ENCODE data around the gene MRPS27.

The MRPS27 gene

DNA sequence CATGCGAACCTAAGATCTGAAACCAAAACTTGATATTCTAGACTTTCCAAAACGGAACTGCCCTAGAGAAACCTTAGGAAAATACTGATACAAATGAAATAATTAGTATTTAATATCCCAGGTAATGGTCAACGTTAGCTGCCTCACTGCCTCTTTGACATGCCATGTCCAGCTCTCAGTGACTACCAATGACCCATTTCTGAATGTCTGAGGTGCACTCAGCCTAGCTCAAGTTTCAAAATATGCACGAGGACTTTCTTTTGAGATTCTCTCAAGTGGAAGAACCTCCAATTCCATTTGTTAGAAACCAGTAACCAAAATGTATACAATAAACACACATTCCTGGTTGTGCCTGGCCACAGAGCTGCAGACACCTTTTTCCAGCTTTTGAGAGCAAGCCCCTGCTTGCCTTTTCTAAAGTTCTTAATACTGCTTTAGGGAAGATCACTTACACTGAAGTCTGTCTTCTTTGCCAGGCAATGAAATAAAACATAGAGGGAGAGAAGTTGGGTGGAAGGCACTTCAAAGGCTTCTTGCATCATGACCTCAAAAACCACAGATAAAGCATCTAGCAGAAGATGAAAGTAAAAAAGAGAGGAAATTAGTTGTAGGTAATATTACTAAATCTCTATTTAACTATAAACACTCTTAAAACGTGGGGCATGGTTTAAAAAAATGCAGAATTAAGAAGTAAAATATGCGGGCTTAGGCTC, 87.9 kb downstream of the MRPS27 start:
- DNase-seq (ENCODE audit: low spot score) = peak; percentile 64

DNA sequence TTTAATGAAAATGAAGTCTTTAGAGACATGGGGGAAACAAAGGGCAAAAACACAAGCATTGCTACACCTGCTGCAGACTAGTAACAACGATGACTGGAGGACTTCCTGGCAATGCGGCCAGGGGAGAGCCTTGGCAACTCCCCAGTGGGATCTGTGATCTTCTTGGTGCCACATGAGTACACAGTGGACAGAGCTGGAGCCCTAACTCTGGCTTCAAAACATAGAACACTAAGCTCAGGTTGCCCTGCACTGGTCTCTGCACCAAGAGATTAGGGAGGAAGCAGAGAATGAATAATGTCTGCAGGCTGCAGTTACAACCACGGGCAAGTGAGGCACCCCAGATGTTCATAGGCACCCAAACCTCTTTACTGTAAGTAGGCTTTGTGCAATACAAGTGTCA, 91.1 kb downstream of the MRPS27 start:
- no peak for DNase-seq (ENCODE audit: low spot score)

DNA sequence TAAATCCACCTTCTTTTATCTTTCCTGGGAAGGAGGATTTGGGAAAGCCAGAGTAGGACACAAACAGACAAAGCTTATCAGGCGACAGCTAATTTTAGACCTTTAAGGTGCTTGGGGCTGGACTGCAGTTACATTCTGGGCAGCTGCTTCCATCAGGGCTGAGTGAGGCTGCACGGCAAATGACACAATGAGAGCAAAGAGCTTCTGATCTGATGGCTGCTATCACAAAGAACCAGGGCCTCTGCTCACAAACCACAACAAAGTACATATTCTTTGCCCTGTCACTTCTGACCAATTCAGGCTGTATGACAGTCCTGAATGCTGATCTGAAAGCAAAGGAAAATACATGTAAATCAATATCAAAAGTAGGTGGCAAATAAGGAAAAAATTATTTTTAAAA, 93.1 kb downstream of the MRPS27 start:
- DNase-seq (ENCODE audit: low spot score) = no peak

DNA sequence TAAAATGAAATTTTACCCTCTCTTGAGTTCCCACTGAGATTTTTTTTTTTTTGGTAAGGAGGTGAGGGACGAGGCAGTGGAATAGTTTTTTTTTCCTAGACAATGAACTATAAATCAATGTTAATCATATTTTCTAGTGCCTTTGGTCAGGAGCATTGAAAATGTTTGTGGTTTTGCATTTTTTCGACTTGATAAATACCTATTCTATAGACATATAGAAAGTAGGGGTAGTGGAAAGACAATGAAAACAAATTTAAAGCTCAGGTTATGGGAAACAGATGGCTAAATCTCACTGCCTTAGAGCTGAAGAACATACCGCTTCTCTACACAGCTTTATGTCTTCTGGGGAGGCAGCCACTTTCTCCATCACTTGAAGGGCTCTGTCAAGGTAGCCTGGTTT, 94.3 kb downstream of the MRPS27 start:
- no peak for DNase-seq (ENCODE audit: low spot score)

DNA sequence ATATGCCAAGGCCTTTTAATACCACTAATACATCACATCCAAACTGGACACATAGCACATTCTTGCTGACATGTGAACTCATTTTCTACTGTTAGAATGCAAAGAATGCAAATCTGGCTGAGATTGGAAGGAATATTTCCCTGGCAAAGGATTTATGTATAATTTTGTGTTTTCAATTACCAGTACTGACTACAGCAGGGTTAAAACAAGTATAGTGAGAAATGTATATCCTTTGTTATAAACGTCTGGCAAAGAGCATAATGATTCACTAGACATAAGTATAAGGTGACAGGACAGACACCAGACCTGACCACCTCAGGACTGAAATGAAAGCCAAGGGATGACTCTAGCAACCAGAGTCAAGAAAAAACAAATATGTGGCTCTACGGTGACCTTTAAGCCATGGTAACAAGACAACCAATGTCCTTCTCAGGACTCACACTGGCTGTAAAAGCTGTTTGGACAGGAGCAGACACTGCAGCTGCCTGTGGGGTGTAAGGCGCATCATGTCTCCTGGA, 95.0 kb downstream of the MRPS27 start:
- DNase-seq (ENCODE audit: low spot score) = no peak

DNA sequence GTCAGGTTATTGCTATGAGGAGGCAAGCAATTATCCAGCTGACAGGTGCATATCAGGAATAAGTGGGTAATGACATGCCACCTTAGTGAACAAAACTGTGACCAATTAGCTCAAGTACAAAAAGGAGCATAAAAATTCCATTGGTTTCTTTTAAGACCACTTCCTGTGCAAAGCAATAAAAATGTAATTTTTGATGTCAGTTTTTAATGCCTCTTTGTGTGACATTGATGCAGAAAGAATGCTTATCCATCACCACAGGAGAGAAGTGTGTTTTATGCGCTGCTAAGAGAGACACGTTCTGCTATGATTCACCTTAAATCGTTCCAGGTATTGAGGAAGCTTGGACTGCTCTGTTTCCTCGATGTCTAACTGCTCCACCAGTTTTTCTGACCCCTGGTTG, 96.7 kb downstream of the MRPS27 start:
- no peak for DNase-seq (ENCODE audit: low spot score)

DNA sequence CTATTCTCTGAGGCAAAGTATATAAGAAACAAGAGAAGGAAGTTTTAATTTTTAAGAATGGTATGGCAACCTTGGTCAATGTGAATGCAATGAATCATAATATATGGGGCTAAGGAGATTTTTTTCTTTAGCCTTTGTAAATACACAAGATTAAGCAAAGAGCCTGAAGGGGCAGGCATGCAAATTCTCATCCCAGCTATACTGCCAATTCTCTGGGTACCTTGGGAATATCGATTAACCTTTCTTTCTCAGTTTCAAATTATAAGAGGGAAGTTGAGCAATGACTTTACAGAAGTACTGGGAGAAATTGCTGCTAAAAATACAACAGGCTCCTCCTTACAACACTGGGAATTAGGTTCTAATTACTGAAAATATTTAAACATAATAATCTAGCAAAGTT, 97.5 kb downstream of the MRPS27 start:
- no peak for DNase-seq (ENCODE audit: low spot score)

DNA sequence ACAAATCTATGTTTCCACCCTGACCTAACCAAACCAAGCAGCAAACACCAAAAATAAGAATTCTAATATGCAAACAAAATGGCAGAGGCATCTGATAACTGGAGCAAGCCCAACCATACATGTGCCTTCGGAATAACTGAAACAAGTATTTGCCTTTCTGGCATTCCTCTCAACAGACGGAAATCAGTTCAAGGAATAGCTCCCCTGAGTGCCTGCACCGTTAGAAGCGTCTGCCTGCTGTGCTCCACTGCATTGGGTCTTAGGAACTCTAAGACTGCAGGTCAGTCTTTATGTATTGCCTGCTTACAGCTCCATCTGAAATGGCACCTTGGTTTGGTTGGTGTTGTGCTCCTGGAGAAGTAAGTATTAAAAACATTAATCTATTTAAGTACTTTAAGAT, 98.5 kb downstream of the MRPS27 start:
- DNase-seq (ENCODE audit: low spot score) = no peak

DNA sequence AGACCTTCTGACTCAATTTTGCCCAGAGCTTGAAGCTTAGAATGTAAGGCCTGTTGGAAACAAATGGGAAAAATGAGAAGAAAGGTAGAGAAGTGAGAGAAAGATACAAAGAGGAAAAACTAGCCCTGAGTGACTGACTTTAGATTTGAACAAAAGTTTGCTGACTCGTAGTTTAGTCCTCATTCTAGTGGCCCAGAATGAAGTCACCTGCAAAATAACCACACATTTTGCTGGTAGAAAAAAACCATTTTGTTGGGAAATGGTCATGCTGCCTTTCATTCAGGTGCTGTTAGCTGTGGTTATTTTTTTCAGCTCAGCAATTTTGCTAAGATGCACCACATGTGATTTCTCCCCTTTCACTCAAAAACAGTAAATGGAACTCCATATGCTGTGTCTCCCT, 98.9 kb downstream of the MRPS27 start:
- no peak for DNase-seq (ENCODE audit: low spot score)

DNA sequence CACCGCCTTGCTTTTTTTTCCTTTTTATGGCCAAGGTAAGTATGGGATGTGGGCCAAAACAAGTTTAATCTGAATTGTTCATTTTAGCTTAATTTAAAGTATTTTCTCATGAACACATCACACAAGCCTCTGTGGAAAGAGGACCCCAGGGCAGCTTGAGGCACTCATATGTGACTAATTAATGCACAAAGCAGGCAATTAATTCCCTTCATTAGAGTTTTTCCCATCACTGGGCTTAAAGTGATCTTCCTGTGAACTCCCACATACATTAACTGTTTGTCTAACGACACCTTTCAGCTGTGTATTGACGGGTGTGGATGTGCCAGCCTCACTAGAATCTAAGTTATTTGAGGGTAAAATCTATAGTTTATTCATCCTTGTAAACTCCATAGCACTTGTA, 103.3 kb downstream of the MRPS27 start:
- DNase-seq (ENCODE audit: low spot score) = no peak

DNA sequence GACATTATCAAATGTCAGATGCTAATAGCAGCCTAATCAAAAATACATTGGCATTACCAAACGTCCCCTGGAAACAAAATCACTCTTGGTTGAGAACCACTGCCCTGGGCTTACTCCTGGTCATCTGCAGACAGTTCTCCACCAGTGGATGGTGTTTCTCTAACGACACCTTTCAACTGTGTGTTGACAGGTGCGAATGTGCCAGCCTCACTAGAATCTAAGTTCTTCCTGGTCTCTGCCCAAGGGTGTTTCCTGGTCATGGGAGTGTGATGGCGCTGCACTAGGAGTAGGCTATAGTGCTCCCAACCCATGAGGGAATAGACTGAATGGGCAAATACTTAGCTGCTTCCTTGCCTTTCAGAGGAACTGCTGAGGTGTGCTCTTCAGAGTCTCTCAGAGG, 105.9 kb downstream of the MRPS27 start:
- no peak for DNase-seq (ENCODE audit: low spot score)

DNA sequence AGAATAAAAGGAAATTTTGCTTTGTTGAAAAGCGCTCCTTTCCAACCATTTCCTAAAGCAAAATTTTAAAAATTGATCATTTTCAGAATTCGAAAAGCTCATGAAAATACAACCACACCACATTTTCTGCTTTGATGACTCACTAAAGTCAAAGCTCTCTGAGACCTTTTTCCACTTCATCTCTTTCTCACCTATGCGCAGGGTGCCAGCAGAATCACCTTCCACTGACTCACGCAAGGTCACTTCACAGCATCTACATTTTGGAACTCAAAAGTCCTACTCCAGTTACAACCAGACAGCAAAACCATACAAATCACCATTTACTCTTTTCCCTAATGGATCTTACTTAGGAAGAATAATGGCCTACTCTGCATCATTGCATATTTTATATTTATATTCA, 106.6 kb downstream of the MRPS27 start:
- no peak for DNase-seq (ENCODE audit: low spot score)

DNA sequence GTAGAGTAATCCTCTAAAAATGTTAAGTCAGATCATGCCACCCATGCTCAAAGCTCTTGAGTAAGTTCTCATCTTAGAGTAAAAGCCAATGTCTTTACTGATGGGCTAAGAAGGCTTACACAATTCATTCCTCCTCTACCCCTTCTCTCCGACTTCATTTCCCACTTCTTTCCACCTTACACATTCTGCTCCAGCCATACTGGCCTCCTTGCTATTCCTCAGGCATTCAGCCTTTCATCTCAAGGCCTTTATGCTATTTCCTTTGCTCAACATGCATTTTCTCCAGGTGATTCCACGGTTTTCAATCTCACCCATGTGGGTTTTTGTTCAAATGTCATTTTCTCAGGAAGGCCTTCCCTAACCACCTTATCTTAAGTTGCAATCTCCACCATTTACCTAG, 107.9 kb downstream of the MRPS27 start:
- DNase-seq (ENCODE audit: low spot score) = no peak

DNA sequence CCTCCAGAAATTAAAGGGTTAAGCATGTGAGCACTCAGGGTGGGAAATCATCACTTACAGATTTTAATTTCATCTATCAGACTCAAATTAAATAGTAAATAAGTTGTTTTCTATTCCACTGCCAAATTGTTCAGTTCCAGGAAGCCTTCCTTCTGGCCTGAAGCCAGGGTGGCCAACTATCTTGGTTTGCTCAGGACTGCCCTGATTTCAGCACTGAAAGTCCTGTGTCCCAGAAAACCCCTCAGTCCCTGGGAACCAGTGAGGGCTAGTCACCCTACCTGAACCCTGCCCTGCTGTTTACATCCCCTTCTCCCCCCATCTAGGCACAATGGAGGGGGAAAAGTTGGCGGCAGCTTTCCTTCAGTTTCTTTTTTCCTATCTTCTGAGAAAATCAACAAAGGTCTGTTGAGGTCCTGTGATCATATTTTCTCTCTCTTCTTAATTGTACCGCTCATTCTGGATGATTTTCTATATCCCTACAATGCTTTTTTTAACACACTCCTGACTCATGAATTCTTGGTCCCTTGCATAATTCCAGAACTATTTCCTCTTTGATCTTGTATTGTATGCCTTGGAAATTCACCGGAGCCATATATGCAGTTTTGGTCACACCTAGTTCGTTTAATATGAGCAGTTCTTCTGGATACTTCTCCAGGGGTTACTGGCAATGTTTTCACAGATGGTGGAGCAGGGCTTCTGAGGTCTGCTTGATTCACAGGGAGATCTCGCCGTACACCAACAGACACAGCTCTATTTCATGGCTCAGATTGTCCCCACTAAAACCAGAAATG, 109.0 kb downstream of the MRPS27 start:
- no peak for DNase-seq (ENCODE audit: low spot score)

DNA sequence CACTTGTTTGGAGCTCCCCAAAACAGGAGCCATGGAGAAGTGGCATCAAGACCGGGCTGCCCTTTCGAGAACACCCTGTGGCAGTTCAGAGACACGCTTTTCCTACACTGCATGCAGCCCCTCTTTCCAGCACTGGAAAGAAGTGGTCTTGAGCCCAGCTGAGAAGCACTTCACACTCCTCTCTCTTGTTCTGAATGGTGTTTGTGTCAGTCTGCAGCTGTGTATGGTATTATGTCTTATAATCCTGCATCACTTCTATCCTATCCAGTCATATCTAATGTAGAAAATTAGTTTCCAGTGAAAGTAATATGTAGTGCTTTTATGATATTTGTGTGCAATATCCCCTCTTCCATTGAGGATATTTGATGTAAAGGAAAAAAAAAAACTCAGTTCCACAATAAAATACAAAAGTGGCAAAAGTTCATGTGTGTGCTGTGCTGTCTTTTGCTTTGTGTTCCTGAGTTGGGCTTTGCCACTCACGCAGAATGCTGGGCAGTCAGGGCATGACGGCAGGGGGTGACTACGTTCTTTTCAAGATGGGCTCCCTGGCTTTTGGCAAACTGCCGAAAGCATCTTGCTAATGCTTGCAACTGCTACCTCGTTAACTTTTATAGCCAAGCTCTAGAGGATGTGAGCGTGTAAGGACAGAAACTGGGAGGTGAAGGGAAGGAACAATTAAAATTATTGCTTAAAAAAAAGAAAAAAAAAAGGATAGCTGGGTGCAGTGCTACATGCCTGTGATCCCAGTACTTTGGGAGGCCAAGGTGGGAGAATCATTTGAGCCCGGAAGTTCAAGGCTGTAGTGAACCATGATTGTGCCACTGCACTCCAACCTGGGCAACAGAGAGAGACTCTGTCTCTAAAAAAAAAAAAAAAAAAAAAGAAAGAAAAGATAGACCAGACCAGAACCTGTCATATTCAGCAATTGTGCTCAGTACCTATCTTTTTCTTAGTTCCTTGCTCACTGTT, 110.6 kb downstream of the MRPS27 start:
- DNase-seq (ENCODE audit: low spot score) = no peak

DNA sequence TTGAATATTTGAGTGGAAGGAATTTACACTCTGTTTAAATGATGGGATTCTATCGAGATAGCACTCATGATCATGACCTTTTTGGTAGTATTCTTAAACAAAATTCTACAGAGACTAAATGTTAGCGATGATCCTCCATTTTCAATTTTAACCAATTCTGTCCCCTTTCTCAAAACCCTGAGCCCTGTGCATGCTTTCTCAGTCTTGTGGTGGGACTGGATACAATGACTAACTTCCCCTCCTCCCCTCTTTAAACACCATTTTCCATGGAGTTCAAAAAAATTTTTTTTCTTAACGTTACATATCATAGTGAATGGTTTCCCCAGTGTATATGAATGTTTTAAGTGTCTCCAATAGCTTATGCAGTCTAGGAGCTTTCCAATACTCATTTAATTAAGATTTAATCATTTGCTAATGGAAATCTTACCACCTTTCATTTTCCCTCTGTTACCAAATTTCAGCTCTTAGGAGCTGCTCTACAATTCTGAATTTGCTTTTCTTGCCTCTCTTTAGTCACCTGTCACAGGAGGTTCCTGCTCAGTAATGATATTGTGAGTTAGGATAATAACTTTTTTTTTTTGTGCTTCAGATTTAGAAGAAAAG, 111.6 kb downstream of the MRPS27 start:
- DNase-seq (ENCODE audit: low spot score) = no peak

DNA sequence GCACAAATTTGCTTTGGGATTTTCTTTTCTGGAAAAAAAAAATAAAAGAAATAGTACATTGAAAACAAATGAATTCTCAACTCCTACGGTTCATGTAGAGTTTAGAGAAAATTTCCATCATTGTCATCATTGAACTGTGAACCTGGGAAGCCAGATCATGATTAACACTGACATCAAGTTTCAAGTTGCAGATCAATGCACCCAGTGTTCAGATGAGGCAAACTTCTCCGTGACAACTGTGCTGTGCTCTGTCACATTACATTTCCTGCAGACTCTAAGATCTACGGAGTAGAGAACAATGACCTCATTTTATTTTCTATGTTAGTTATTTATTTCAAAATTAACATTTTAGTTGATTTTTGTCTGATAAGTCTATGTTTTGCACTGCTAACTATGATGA, 113.0 kb downstream of the MRPS27 start:
- DNase-seq (ENCODE audit: low spot score) = no peak

DNA sequence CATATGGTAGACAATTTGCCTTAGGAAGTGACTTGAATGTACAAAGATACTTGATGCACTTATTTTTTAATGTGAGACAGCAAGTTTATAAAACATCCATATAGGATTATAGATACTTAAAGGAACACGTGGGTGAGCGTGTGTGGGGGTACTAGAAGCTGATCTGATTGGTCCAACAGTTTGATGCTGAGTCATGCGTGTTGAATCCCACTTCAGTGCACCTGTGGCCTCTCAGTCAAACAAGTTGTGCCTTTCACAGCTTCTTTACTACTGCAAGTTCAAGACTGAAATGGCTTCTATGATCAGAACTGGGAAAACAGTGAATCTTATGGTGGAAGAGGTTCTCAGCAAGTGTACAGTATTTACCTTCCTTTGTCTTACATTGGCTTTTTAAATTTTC, 113.9 kb downstream of the MRPS27 start:
- DNase-seq (ENCODE audit: low spot score) = no peak

DNA sequence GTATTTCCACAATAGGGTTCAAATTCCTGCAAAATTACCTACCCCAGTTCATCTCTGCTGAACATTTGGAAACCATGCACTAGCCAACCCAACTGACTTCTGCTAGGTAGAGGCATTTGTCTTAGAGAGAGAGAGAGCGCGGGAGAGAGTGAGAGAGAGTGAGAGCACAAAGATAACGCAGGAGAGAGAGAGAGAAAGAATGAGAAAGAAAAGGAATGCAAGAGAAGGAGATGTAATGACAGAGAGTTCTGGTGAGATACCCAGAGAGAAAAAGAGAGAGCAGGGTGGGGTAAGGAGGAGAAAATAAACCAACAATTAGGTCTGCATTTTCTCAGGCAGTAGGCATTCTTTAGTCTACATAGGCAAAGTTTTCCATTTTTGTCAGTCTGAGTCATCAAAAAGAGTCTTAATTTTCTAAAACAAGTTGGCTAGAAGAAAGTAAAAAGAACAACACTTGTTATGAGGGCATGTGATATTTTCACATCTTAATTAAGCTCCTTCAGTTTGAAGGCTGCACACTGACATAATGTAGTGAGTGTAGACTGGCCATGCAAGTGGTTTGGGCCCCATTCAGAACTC, 114.5 kb downstream of the MRPS27 start:
- DNase-seq (ENCODE audit: low spot score) = no peak

DNA sequence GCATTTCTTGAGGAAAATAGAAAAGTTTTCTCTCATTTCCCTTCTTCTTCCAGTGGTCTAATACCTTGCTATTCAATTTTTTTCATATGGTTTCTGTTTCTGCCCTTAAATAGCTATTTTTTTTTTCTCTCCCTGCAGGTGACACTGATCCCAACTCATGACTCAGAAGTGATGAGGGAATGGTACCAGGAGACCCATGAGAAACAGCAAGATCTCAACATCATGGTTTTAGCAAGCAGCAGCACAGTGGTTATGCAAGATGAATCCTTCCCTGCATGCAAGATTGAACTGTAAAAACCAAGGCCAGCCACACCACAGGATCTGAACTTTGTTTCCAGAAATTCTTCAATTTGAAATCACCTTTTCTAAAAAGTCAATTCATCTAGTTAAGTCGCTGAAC, 115.1 kb downstream of the MRPS27 start:
- DNase-seq (ENCODE audit: low spot score) = no peak

DNA sequence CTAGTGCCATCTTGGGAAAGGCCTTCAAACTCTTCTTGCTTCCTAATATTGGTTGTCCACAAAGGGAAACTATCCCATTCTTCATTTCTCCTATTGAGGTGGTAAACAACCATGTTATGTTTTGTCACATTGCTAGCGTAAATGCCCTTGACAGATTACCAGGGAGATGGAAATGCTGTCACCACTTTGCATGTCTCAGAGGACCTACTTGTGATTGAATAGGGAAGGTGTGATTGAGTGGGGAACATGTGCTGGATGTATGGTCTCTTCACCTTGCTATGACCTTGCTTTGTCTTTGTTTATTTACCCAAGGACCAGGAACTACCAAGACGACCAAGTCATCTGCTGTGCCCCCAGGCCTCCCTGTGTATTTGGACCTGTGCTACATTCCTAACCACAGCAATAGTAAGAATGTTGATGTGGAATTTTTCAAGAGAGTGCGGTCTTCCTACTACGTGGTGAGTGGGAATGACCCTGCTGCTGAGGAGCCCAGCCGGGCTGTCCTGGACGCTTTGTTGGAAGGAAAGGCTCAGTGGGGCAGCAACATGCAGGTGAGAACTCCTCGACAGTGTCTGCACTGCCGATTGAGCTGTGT, 116.7 kb downstream of the MRPS27 start:
- DNase-seq (ENCODE audit: low spot score) = no peak
